Prostate gland (tissue), 2 donors: Measurements from ENCODE around the gene COA8.

Experiments
- POLR2A ChIP-seq: fragments of 450-650 bp; IDR thresholded peaks from one replicate; pipeline ENCODE4 v1.6.1; 2016; ENCODE audit warnings: antibody characterized with exemption, mild to moderate bottlenecking
- POLR2AphosphoS5 ChIP-seq: sonication (generic); formaldehyde crosslinking; IDR thresholded peaks from one replicate; pipeline ENCODE4 v1.6.1; 2017; ENCODE audit warnings: antibody characterized with exemption
- TF ChIP-seq, protein P1 (sequence below), 4 experiments: fragments of 200-600 bp in 2 of 4; fragments of 450-650 bp in 2 of 4; sonication (generic) in 2 of 4; IDR thresholded peaks; 1 replicate in 3 of 4; 2 replicates in 1 of 4; pipeline ENCODE4 v1.5.1; 2016 to 2019; ENCODE audit warnings: antibody characterized with exemption in 4 of 4, mild to moderate bottlenecking in 2 of 4, moderate library complexity in 2 of 4

DNA sequence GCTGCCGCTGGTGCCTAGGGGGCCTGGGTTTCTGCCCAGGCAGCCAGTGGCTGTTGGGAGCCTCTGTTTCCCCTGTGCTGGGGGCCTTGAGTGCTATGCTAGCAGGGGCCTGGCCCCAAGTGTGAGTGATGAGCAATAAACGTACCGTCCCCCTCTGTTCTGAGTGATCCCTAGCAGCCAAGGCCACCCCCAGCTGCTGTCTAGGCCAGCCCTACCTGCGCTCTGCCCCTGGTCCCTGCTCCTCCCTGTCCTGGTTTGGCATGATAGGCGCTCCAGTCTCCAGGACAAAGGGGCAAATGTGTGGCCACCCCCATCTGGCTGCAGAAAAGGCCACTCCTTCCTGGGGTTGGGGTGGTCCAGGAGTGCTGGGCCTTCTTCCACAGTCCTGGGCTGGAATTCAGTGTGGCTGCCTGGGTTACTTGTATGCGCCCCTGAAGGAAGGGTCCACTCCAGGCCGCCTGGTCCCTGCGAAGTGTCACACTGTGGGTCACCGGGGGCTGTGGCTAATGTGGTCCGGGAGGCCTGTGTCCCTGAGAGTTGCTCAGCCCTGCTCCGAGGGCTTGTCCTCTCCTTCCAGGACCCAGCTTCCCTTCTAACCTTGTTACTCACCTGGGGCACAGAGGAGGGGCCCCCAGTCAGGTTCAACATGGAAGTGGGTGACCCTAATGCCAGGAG, 26.7 kb upstream of the COA8 start:
- TF ChIP-seq, protein P1, sequence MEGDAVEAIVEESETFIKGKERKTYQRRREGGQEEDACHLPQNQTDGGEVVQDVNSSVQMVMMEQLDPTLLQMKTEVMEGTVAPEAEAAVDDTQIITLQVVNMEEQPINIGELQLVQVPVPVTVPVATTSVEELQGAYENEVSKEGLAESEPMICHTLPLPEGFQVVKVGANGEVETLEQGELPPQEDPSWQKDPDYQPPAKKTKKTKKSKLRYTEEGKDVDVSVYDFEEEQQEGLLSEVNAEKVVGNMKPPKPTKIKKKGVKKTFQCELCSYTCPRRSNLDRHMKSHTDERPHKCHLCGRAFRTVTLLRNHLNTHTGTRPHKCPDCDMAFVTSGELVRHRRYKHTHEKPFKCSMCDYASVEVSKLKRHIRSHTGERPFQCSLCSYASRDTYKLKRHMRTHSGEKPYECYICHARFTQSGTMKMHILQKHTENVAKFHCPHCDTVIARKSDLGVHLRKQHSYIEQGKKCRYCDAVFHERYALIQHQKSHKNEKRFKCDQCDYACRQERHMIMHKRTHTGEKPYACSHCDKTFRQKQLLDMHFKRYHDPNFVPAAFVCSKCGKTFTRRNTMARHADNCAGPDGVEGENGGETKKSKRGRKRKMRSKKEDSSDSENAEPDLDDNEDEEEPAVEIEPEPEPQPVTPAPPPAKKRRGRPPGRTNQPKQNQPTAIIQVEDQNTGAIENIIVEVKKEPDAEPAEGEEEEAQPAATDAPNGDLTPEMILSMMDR (IDR thresholded peaks at IDR 0.05), result no peak
- TF ChIP-seq POLR2A (no peak), POLR2AphosphoS5 (no peak)
